Hematopoietic multipotent progenitor cell (in vitro differentiated cells): ENCODE measurements around the gene ISOC2. TPM values are rescaled to one million over a fixed set of nuclear protein-coding genes. Genes with fewer than 3 reads are reported as not detected.
"Not testable (repeated sequence)": the region's sequence is repeated elsewhere in the genome, so short reads cannot be mapped to it uniquely, and the experiment has no call there.

Experiments
- DNase-seq, 3 donors: peaks; one replicate each; pipeline ENCODE4 v3.0.0-alpha.2; 2011 to 2015; ENCODE audit warnings: low read depth in 2 of 3, low spot score in 2 of 3
- total RNA-seq: library from RNA; depleted of rRNA; stranded (reverse); fragments of >200 nt; gene quantifications from one replicate; pipeline ENCODE4 v1.2.3, GENCODE V29; 2012

The ISOC2 gene
- total RNA-seq: 63.3 TPM

- peak; percentile 95 to 100 (median 100) for DNase-seq
These were observed at the start of gene ISOC2 for GRCh38 chr19:55461259-55461973. ISOC2 (minus strand) TSS chr19:55461642; CDS start chr19:55456486, 5,156 bp downstream.

GRCh38 chr19:55508120-55508519, 46.7 kb upstream of the ISOC2 start:
- no peak for DNase-seq

- DNase-seq: no peak
These were observed 43.5 kb upstream of the ISOC2 start for GRCh38 chr19:55504981-55505380.

GRCh38 chr19:55504252-55504603, 42.8 kb upstream of the ISOC2 start:
- DNase-seq: no peak

- peak; percentile 93 to 96 (median 94) for DNase-seq
These were observed 42.2 kb upstream of the ISOC2 start for GRCh38 chr19:55503502-55504251.

GRCh38 chr19:55503157-55503501, 41.7 kb upstream of the ISOC2 start:
- DNase-seq: no peak

GRCh38 chr19:55502197-55502952, 40.9 kb upstream of the ISOC2 start:
- no peak for DNase-seq

- no peak for DNase-seq
These were observed 39.0 kb upstream of the ISOC2 start for GRCh38 chr19:55500368-55500952.

- DNase-seq: no peak
These were observed 36.9 kb upstream of the ISOC2 start for GRCh38 chr19:55498246-55498840.

GRCh38 chr19:55497763-55498162, 36.3 kb upstream of the ISOC2 start:
- no peak for DNase-seq

GRCh38 chr19:55496820-55497219, 35.4 kb upstream of the ISOC2 start:
- DNase-seq: not testable (repeated sequence)

- no peak for DNase-seq
These were observed 34.4 kb upstream of the ISOC2 start for GRCh38 chr19:55495646-55496349.

- no peak for DNase-seq
These were observed 32.8 kb upstream of the ISOC2 start for GRCh38 chr19:55494172-55494761.

- DNase-seq: no peak
These were observed 32.3 kb upstream of the ISOC2 start for GRCh38 chr19:55493645-55494171.

- DNase-seq: no peak
These were observed 31.7 kb upstream of the ISOC2 start for GRCh38 chr19:55493052-55493644.

GRCh38 chr19:55492362-55492944, 31.0 kb upstream of the ISOC2 start:
- DNase-seq: no peak

GRCh38 chr19:55491546-55492360, 30.3 kb upstream of the ISOC2 start:
- DNase-seq: no peak
